ENCODE data around the gene ALDH2.

Gene ALDH2

GRCh38 chr12:111846016-111846415 lies 79.3 kb downstream of the ALDH2 start:
- TF ChIP-seq CTCF (IDR thresholded peaks at IDR 0.05) = no peak

GRCh38 chr12:111850526-111850925 lies 83.8 kb downstream of the ALDH2 start:
- TF ChIP-seq CTCF (IDR thresholded peaks at IDR 0.05) = no peak

- no peak for TF ChIP-seq CTCF (IDR thresholded peaks at IDR 0.05)
Observed at GRCh38 chr12:111858186-111858585, 91.5 kb downstream of the ALDH2 start.

- TF ChIP-seq CTCF (IDR thresholded peaks at IDR 0.05) = no peak
Observed at GRCh38 chr12:111858778-111859177, 92.0 kb downstream of the ALDH2 start.

- no peak for TF ChIP-seq CTCF (IDR thresholded peaks at IDR 0.05)
Observed at GRCh38 chr12:111864913-111865312, 98.2 kb downstream of the ALDH2 start.
